ENCODE results near the gene SLC22A6. TPM values are rescaled to one million over a fixed set of nuclear protein-coding genes. Genes with fewer than 3 reads are reported as not detected.

Gene SLC22A6
- total and polyA plus RNA-seq, 2 experiments from 2014 or later, result not detected

DNA sequence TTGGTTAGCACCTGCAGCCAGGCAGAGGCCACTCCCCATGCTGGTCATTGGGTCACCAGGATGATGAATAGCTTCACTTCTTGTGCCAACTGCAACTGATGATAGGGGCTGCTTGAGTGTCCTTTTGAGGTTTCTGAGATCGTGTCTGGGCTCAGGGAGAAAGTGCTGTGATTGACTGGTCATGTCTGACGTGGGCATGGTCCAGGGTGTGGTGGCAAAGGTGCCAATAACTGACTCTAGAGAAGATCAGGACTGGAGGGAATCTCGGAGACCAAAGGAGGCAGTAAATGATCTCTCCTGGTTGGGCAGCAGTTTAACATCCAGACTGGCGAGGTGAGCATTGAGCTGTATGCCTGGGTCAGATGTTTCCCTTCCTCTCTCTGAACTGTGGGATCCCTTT is 10.0 kb upstream of the SLC22A6 start:
- Histone ChIP-seq H3K4me3 (no peak overlapping the region), H3K27ac (ENCODE audit: low read depth) (no peak overlapping the region), H3K9me2 (ENCODE audit: insufficient read depth) (0 out of 2 replicates have a peak, but pooled peaks cover 6% of the 10 kb centered on the region), H2AFZ (no peak overlapping the region), H3K27me3 (ENCODE audit: insufficient read depth) (no peaks in the 10 kb centered on the region), H3K4me1 (ENCODE audit: insufficient read depth) (no peaks in the 10 kb centered on the region), H3K4me2 (no peak overlapping the region), H3K36me3 (ENCODE audit: insufficient read depth) (no peaks in the 10 kb centered on the region), H3K79me2 (replicated peaks; ENCODE audit: insufficient read depth) (no peaks in the 10 kb centered on the region), H3F3A (replicated peaks; ENCODE audit: low read depth) (no peaks in the 10 kb centered on the region), H4K20me1 (replicated peaks; ENCODE audit: insufficient read depth) (no peaks in the 10 kb centered on the region)
- H3K36me3 Mint-ChIP-seq (ENCODE audit: low read depth), result no peaks in the 10 kb centered on the region; the same call in 2 of the 3 replicates
- peaks cover 7% of the 10 kb centered on the region; the same call in 2 of the 3 replicates for H3K9me3 Mint-ChIP-seq
- no peak for DNase-seq (ENCODE audit: low spot score)
- H3K4me1 Mint-ChIP-seq, result peaks cover 7% of the 10 kb centered on the region
- TF ChIP-seq EZH2 (IDR thresholded peaks at IDR 0.05; ENCODE audit: low read depth, unreplicated experiment), result no peak
- TF ChIP-seq, protein P1, sequence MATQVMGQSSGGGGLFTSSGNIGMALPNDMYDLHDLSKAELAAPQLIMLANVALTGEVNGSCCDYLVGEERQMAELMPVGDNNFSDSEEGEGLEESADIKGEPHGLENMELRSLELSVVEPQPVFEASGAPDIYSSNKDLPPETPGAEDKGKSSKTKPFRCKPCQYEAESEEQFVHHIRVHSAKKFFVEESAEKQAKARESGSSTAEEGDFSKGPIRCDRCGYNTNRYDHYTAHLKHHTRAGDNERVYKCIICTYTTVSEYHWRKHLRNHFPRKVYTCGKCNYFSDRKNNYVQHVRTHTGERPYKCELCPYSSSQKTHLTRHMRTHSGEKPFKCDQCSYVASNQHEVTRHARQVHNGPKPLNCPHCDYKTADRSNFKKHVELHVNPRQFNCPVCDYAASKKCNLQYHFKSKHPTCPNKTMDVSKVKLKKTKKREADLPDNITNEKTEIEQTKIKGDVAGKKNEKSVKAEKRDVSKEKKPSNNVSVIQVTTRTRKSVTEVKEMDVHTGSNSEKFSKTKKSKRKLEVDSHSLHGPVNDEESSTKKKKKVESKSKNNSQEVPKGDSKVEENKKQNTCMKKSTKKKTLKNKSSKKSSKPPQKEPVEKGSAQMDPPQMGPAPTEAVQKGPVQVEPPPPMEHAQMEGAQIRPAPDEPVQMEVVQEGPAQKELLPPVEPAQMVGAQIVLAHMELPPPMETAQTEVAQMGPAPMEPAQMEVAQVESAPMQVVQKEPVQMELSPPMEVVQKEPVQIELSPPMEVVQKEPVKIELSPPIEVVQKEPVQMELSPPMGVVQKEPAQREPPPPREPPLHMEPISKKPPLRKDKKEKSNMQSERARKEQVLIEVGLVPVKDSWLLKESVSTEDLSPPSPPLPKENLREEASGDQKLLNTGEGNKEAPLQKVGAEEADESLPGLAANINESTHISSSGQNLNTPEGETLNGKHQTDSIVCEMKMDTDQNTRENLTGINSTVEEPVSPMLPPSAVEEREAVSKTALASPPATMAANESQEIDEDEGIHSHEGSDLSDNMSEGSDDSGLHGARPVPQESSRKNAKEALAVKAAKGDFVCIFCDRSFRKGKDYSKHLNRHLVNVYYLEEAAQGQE (IDR thresholded peaks at IDR 0.05; ENCODE audit: unreplicated experiment), result no peak
- no peak overlapping the region for H3K27ac Mint-ChIP-seq
- no peak for ATAC-seq
- H3K27me3 Mint-ChIP-seq (ENCODE audit: insufficient read depth, low read depth, poor library complexity), result peaks cover 9% of the 10 kb centered on the region
- H3K4me3 Mint-ChIP-seq, result no peak overlapping the region

GRCh38 chr11:62988276-62988675 is 3.5 kb upstream of the SLC22A6 start:
- Histone ChIP-seq H4K20me1 (replicated peaks; ENCODE audit: insufficient read depth) (no peaks in the 10 kb centered on the region), H3K4me1 (ENCODE audit: insufficient read depth) (no peaks in the 10 kb centered on the region), H2AFZ (no peak overlapping the region), H3K27ac (ENCODE audit: low read depth) (no peak overlapping the region), H3K27me3 (ENCODE audit: insufficient read depth) (no peaks in the 10 kb centered on the region), H3K4me2 (no peak overlapping the region), H3K36me3 (ENCODE audit: insufficient read depth) (no peaks in the 10 kb centered on the region), H3K79me2 (replicated peaks; ENCODE audit: insufficient read depth) (no peaks in the 10 kb centered on the region), H3F3A (replicated peaks; ENCODE audit: low read depth) (no peaks in the 10 kb centered on the region), H3K9me2 (ENCODE audit: insufficient read depth) (0 out of 2 replicates have a peak, but pooled peaks cover 8% of the 10 kb centered on the region), H3K4me3 (no peak overlapping the region)
- Mint-ChIP-seq H3K27me3 (ENCODE audit: insufficient read depth, low read depth, poor library complexity) (peaks cover 2% of the 10 kb centered on the region), H3K9me3 (peaks cover 3% of the 10 kb centered on the region; the same call in 2 of the 3 replicates), H3K4me3 (no peak overlapping the region), H3K27ac (no peak overlapping the region), H3K4me1 (no peaks in the 10 kb centered on the region), H3K36me3 (ENCODE audit: low read depth) (no peaks in the 10 kb centered on the region; the same call in 1 of the 3 replicates)
- no peak for TF ChIP-seq ZNF114 (CRISPR knock-in tag; IDR thresholded peaks at IDR 0.05)
- no peak for TF ChIP-seq EZH2phosphoT487 (IDR thresholded peaks at IDR 0.05; ENCODE audit: unreplicated experiment)
- no peak for TF ChIP-seq ETS1 (IDR thresholded peaks at IDR 0.05)
- TF ChIP-seq, protein P1 (IDR thresholded peaks at IDR 0.05; ENCODE audit: unreplicated experiment), result no peak
- no peak for TF ChIP-seq JUNB (IDR thresholded peaks at IDR 0.05; ENCODE audit: unreplicated experiment)
- ATAC-seq, result no peak
- no peak for DNase-seq (ENCODE audit: low spot score)

All from GM23338 (cell line).